Activated T-cell treated with anti-CD3 and anti-CD28 coated beads for 48 hours (primary cell): ENCODE results near the gene GPR87.

Experiments
- DNase-seq: peaks from one replicate; pipeline ENCODE4 v3.0.0-alpha.2; 2020; ENCODE audit warnings: low read depth

GPR87 gene

GRCh38 chr3:151315136-151315535 lies 1.5 kb downstream of the GPR87 start:
- DNase-seq = no peak

GRCh38 chr3:151314593-151314992 lies 2.0 kb downstream of the GPR87 start:
- no peak for DNase-seq

- no peak for DNase-seq
Observed at GRCh38 chr3:151314137-151314536, 2.5 kb downstream of the GPR87 start.

GRCh38 chr3:151312972-151313371 lies 3.6 kb downstream of the GPR87 start:
- DNase-seq = no peak

- no peak for DNase-seq
Observed at GRCh38 chr3:151309566-151309965, 7.1 kb downstream of the GPR87 start.

GRCh38 chr3:151307583-151308488 lies 8.8 kb downstream of the GPR87 start:
- no peak for DNase-seq

- DNase-seq = no peak
Observed at GRCh38 chr3:151307131-151307530, 9.5 kb downstream of the GPR87 start.

DNA sequence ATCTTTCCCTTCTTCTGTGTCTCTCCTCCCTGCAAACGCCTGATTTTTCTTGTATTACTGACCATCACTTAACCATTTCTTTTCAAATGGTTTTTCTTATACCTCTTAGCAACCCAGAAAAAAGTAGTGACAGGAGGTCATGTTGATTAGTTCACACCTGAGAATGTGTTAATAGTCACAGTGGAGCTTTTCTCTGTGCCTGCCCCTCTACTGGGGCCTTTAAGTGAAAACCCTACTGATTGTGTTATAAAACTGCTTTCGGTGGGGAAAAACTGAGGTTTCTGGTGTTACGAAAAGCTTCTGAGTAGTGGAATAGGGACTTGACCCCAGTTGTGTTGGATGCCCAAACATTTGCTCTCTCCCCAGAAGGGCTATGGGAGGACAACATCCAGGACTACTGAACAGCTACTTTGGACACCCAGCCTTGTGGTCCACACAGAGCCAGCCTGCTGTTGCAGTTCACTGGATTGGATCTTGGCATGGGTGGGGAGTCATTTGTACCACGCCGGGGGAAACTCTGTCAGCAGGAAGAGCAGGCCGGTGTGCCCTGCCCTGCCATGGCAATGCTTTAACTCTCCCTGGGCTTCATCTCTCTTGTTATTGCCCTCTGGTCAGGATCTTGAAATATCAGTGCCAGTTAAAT lies 10.3 kb downstream of the GPR87 start:
- no peak for DNase-seq

- DNase-seq = no peak
Observed at GRCh38 chr3:151305775-151306151, 10.9 kb downstream of the GPR87 start.

GRCh38 chr3:151305060-151305774 lies 11.4 kb downstream of the GPR87 start:
- DNase-seq = no peak

GRCh38 chr3:151303751-151304150 lies 12.9 kb downstream of the GPR87 start:
- no peak for DNase-seq

DNA sequence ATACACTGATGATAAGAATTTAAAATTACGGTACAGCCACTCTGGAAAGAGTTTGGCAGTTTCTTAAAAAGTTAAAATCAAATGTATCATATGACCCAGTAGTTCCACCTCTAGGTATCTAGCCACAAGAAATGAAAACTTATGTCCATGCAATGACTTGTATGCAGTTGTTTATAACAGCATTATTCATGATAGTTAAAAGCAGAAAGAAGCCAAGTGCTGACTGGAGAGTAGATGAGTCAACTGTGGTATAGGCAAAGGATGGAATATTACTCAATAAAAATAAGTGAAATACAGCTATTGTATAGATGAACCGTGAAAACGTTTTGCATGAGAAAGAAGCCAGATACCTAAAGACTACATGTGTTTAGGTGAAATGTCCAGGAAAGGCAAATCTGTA lies 14.8 kb downstream of the GPR87 start:
- DNase-seq = no peak

GRCh38 chr3:151300539-151300938 lies 16.1 kb downstream of the GPR87 start:
- DNase-seq = no peak

- no peak for DNase-seq
Observed at GRCh38 chr3:151299006-151299405, 17.6 kb downstream of the GPR87 start.

DNA sequence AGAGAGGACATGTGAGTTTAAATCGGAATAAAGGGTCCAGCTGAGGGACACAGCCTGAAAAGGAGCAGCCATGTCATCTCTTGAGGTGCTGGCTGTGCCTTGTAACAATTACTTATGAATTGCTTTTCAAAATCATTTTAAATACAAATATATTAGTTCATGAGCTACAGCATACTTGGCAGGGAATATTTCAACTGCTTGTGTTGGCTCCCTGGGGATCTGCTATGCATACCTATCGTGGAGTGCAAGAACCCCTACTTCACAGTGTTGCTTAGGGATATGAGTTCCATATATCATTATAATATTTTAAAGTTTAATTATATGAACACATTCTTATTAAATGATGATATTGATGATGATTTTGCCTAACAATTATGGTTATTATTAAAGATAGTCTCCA lies 19.2 kb downstream of the GPR87 start:
- DNase-seq = no peak

GRCh38 chr3:151296226-151296625 lies 20.4 kb downstream of the GPR87 start:
- no peak for DNase-seq

GRCh38 chr3:151293127-151293526 lies 23.5 kb downstream of the GPR87 start:
- DNase-seq = no peak

GRCh38 chr3:151290673-151291072 lies 25.9 kb downstream of the GPR87 start:
- DNase-seq = no peak

GRCh38 chr3:151289445-151289844 lies 27.2 kb downstream of the GPR87 start:
- no peak for DNase-seq

DNA sequence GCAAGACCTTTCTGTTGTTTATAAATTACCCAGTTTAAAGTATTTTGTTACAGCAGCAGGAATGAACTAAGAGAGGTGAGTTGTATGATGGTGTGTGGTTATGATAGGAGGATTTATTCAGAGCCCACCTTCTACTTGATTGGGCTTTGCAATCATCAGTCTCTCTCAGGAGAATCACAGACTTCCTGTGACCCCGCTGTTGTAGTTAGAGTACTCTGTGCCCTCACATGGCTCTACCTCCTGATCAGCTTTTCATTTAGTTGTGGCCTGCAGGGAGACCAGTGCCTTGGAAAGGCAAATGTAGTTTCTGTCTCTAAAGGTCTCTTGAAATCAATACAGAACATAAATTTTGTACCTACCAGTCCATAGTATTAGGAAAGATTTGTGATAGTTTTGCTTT lies 30.7 kb downstream of the GPR87 start:
- DNase-seq = no peak

DNA sequence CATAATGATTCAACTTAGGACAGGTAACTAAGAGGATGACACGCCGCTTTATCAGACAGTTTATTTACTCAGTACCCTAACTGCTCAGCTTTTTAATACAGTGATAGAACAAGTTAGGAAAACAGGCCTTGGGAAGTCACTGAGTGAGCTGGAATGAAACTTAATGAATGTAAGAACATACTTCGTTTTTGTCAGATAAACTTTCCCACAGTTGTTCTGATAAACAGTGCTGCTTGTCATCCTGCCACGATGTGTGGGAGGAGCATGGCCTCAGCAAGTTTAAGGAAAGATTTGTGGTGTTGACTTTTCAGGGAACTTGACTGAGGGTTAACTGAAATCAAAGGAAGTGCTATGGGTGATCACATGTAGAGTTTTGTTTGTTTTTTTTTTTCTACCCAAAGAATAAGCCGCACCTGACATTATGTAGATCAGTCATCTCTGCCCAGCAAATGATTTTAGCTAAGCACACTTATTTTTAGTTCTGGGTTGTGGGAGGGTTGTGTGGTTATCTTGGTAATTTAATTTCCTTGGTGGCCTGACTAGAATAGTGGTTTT lies 32.6 kb downstream of the GPR87 start:
- DNase-seq = no peak

DNA sequence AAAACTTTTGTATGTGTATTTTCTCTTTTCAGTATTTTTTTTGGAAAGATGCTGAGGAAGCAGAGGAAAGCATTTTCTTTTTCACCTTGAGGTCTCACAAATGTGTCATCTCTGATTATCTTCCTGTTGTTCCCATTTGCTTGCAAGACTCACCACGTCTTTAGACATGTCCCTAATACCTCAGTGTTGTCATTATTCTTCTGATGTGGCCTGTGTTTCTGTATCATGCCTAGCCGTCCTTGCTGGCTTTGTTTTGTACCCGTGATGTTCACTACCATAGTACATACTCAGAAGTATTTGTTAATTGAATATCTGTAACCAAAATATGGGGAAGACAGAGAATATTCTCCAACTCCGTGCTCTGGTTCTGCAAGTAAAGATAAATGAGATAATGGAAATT lies 33.2 kb downstream of the GPR87 start:
- DNase-seq = no peak

GRCh38 chr3:151282921-151283320 lies 33.7 kb downstream of the GPR87 start:
- no peak for DNase-seq
